H9 (cell line): ENCODE measurements around the gene SMARCC1. TPM values are rescaled to one million over a fixed set of nuclear protein-coding genes. Genes with fewer than 3 reads are reported as not detected.

Source experiments
- DNase-seq: peaks from one replicate; pipeline ENCODE4 v3.0.0-alpha.2; 2017
- H2AFZ ChIP-seq: one replicate; pipeline ENCODE4 v1.6.1; 2013; ENCODE audit warnings: mild to moderate bottlenecking, low read length, control low read depth, moderate library complexity
- H2AK5ac ChIP-seq: 2 replicates; pipeline ENCODE4 v1.6.1; 2013; ENCODE audit warnings: low read length, control low read depth, mixed read lengths; ENCODE audit not compliant: insufficient read length
- H2BK120ac ChIP-seq: one replicate; pipeline ENCODE4 v1.6.1; 2013; ENCODE audit warnings: low read depth, mild to moderate bottlenecking, low read length, control low read depth, inconsistent platforms; ENCODE audit not compliant: poor library complexity, severe bottlenecking
- H2BK12ac ChIP-seq: 2 replicates; pipeline ENCODE4 v1.6.1; 2013; ENCODE audit warnings: low read length, control low read depth, mixed read lengths, low read depth; ENCODE audit not compliant: insufficient read length
- H2BK15ac ChIP-seq: 2 replicates; pipeline ENCODE4 v1.6.1; 2013; ENCODE audit warnings: low read depth, low read length, control low read depth
- H2BK20ac ChIP-seq: one replicate; pipeline ENCODE4 v1.6.1; 2013; ENCODE audit warnings: low read depth, mild to moderate bottlenecking, low read length, control low read depth, inconsistent platforms; ENCODE audit not compliant: poor library complexity, severe bottlenecking
- H2BK5ac ChIP-seq: 2 replicates; pipeline ENCODE4 v1.6.1; 2013; ENCODE audit warnings: low read length, control low read depth, mixed read lengths; ENCODE audit not compliant: insufficient read length
- H3K14ac ChIP-seq: 2 replicates; pipeline ENCODE4 v1.6.1; 2013; ENCODE audit warnings: low read length, control low read depth; ENCODE audit not compliant: insufficient read depth
- H3K18ac ChIP-seq: 2 replicates; pipeline ENCODE4 v1.6.1; 2013; ENCODE audit warnings: low read depth, mild to moderate bottlenecking, mixed read lengths, low read length, control low read depth; ENCODE audit not compliant: insufficient read length
- H3K23ac ChIP-seq: 2 replicates; pipeline ENCODE4 v1.6.1; 2013; ENCODE audit warnings: low read length, control low read depth, mixed read lengths, low read depth; ENCODE audit not compliant: insufficient read length
- H3K23me2 ChIP-seq: 2 replicates; pipeline ENCODE4 v1.6.1; 2013; ENCODE audit warnings: low read depth, mild to moderate bottlenecking, mixed read lengths, low read length, control low read depth; ENCODE audit not compliant: insufficient read length, poor library complexity, severe bottlenecking
- H3K27ac ChIP-seq: 2 replicates; pipeline ENCODE4 v1.5.1; 2013; ENCODE audit warnings: low read length, control low read depth, mixed read lengths, low read depth; ENCODE audit not compliant: insufficient read length
- H3K27me3 ChIP-seq: 2 replicates; pipeline ENCODE4 v1.6.1; 2013; ENCODE audit warnings: low read length, control low read depth, inconsistent platforms; ENCODE audit not compliant: insufficient read depth
- H3K4ac ChIP-seq: 2 replicates; pipeline ENCODE4 v1.6.1; 2013; ENCODE audit warnings: low read depth, mild to moderate bottlenecking, control low read depth, inconsistent platforms, low read length, moderate library complexity
- H3K4me1 ChIP-seq: 2 replicates; pipeline ENCODE4 v1.6.1; 2013; ENCODE audit warnings: low read length, control low read depth, inconsistent platforms; ENCODE audit not compliant: insufficient read depth
- H3K4me2 ChIP-seq: 2 replicates; pipeline ENCODE4 v1.6.1; 2013; ENCODE audit warnings: low read length, control low read depth, mixed read lengths; ENCODE audit not compliant: insufficient read length, insufficient read depth
- H3K56ac ChIP-seq: 2 replicates; pipeline ENCODE4 v1.6.1; 2013; ENCODE audit warnings: low read depth, mild to moderate bottlenecking, mixed read lengths, low read length, control low read depth; ENCODE audit not compliant: insufficient read length
- H3K79me1 ChIP-seq: 2 replicates; pipeline ENCODE4 v1.6.1; 2013; ENCODE audit warnings: low read depth, mild to moderate bottlenecking, moderate library complexity, low read length, control low read depth, inconsistent platforms; ENCODE audit not compliant: insufficient read depth, poor library complexity, severe bottlenecking
- H3K79me2 ChIP-seq: 2 replicates; pipeline ENCODE4 v1.6.1; 2013; ENCODE audit warnings: low read length, control low read depth, inconsistent platforms; ENCODE audit not compliant: insufficient read depth
- H3K9ac ChIP-seq: 2 replicates; pipeline ENCODE4 v1.6.1; 2013; ENCODE audit warnings: low read length, control low read depth, mixed read lengths; ENCODE audit not compliant: insufficient read length; ENCODE audit errors: extremely low read depth
- H3K9me3 ChIP-seq: one replicate; pipeline ENCODE4 v1.6.1; 2013; ENCODE audit warnings: low read depth, low read length, inconsistent platforms; ENCODE audit not compliant: control insufficient read depth
- H3T11ph ChIP-seq: one replicate; pipeline ENCODE4 v1.6.1; 2013; ENCODE audit warnings: mild to moderate bottlenecking, low read length, control low read depth, inconsistent platforms
- H4K20me1 ChIP-seq: one replicate; pipeline ENCODE4 v1.6.1; 2013; ENCODE audit not compliant: control insufficient read depth, insufficient read length, insufficient read depth
- H4K5ac ChIP-seq: 2 replicates; pipeline ENCODE4 v1.6.1; 2013; ENCODE audit warnings: low read depth, mild to moderate bottlenecking, mixed read lengths, low read length, control low read depth; ENCODE audit not compliant: insufficient read length
- H4K8ac ChIP-seq: replicated peaks from 2 replicates; pipeline ENCODE4 v1.6.1; 2013; ENCODE audit warnings: low read length, control low read depth, mixed read lengths, low read depth; ENCODE audit not compliant: insufficient read length
- H4K91ac ChIP-seq: 2 replicates; pipeline ENCODE4 v1.6.1; 2013; ENCODE audit warnings: low read depth, mild to moderate bottlenecking, moderate library complexity, mixed read lengths, low read length, control low read depth; ENCODE audit not compliant: insufficient read length
- H3K27ac Mint-ChIP-seq, 3 experiments: 2 replicates in 2 of 3; 3 replicates in 1 of 3; pipeline ENCODE4 v1.8.0; 2020 to 2021; ENCODE audit warnings: mixed read lengths in 3 of 3, mild to moderate bottlenecking in 1 of 3, moderate library complexity in 1 of 3
- H3K27me3 Mint-ChIP-seq: 2 replicates; pipeline ENCODE4 v1.8.0; 2021; ENCODE audit warnings: low read depth, mild to moderate bottlenecking, moderate library complexity, mixed read lengths
- H3K36me3 Mint-ChIP-seq, 3 experiments: 2 replicates in 2 of 3; 3 replicates in 1 of 3; pipeline ENCODE4 v1.8.0; 2020 to 2021; ENCODE audit warnings: low read depth in 3 of 3, mixed read lengths in 3 of 3; ENCODE audit not compliant: insufficient read depth in 1 of 3
- H3K4me1 Mint-ChIP-seq, 2 experiments: 2 replicates each; pipeline ENCODE4 v1.8.0; 2020; ENCODE audit warnings: mixed read lengths in 2 of 2
- H3K4me3 Mint-ChIP-seq, 2 experiments: 2 replicates in 1 of 2; 3 replicates in 1 of 2; pipeline ENCODE4 v1.8.0; 2020 to 2021; ENCODE audit warnings: mild to moderate bottlenecking in 2 of 2, mixed read lengths in 2 of 2, moderate library complexity in 1 of 2
- H3K9me3 Mint-ChIP-seq, 2 experiments: 2 replicates in 1 of 2; 3 replicates in 1 of 2; pipeline ENCODE4 v1.8.0; 2020; ENCODE audit warnings: mild to moderate bottlenecking in 2 of 2, mixed read lengths in 2 of 2, moderate library complexity in 1 of 2
- CTCF ChIP-seq: fragments of 200-600 bp; sonication (generic); conservative IDR thresholded peaks from 3 replicates; pipeline ENCODE4 v1.8.0; 2021; ENCODE audit warnings: antibody characterized with exemption, mild to moderate bottlenecking
- WGBS: extraction: QIAGEN DNeasy Blood & Tissue Kit; methylation state at CpG from one replicate; pipeline ENCODE4 v1.1.7; 2013; ENCODE audit warnings: missing lambda C conversion rate, low lambda C conversion rate, mixed read lengths; ENCODE audit not compliant: insufficient read length; ENCODE audit errors: extremely low coverage; 5-methylcytosine and 5-hydroxymethylcytosine counted together
- total RNA-seq: library from RNA; stranded (reverse); gene quantifications from 2 replicates; pipeline ENCODE4 v1.2.1, GENCODE V29; 2021

The SMARCC1 gene
- total RNA-seq, 1 experiment from 2014 or later, result 274 TPM

- Histone ChIP-seq H3K79me1 (peaks cover 5% of the 10 kb centered on the region), H3K27ac (peak within 1 kb of the TSS; percentile 4), H3K18ac (peak within 1 kb of the TSS; percentile 95), H3K14ac (peak within 1 kb of the TSS; percentile 96), H2BK120ac (peak within 1 kb of the TSS; percentile 74), H4K8ac (no peak within 1 kb of the TSS), H3K79me2 (peaks cover 8% of the 10 kb centered on the region; the same call in 1 of the 2 replicates), H2BK12ac (no peak within 1 kb of the TSS), H3K9me3 (no peaks in the 10 kb centered on the region), H3T11ph (no peak within 1 kb of the TSS), H2AK5ac (no peak within 1 kb of the TSS), H2AFZ (no peak within 1 kb of the TSS), H3K27me3 (no peaks in the 10 kb centered on the region), H2BK5ac (no peak within 1 kb of the TSS), H3K4me2 (peak within 1 kb of the TSS; percentile 77), H3K23ac (no peak within 1 kb of the TSS), H4K91ac (no peak within 1 kb of the TSS), H4K5ac (peak within 1 kb of the TSS; percentile 9), H2BK20ac (no peak within 1 kb of the TSS), H3K4ac (peak within 1 kb of the TSS; percentile 68; the same call in 1 of the 2 replicates), H4K20me1 (no peaks in the 10 kb centered on the region), H3K4me1 (no peaks in the 10 kb centered on the region), H2BK15ac (no peak within 1 kb of the TSS), H3K56ac (no peak within 1 kb of the TSS), H3K23me2 (peaks cover 10% of the 10 kb centered on the region), H3K9ac (peak within 1 kb of the TSS; percentile 93)
- Mint-ChIP-seq H3K36me3 (peaks cover 10 to 17% (median 13%) of the 10 kb centered on the region in 3 experiments; a peak in 6 of 7 replicates), H3K4me1 (peaks cover 15 to 20% of the 10 kb centered on the region in 2 experiments), H3K27ac (peak within 1 kb of the TSS; percentile 95 to 100 (median 99)), H3K4me3 (peak within 1 kb of the TSS; percentile 95 to 99), H3K27me3 (no peaks in the 10 kb centered on the region), H3K9me3 (no peaks in the 10 kb centered on the region)
- WGBS, result no CpG with 5 or more reads among the region's 90 CpGs
- DNase-seq, result peak; percentile 80
- TF ChIP-seq CTCF, result no peak
These were observed 21.2 kb upstream of the SMARCC1 start, which contains the start of gene DHX30 for GRCh38 chr3:47802734-47803479. DHX30 (plus strand) TSS chr3:47803138; CDS start chr3:47810684, 7,546 bp downstream.
